MM.1S (cell line): ENCODE results near the gene ZBTB12.
A peak's percentile ranks its signal among the peaks of the same experiment; 100 is the strongest.

Experiments used
- DNase-seq: peaks from one replicate; pipeline ENCODE4 v3.0.0-alpha.2; 2015
- H2AFZ ChIP-seq: fragments of 300-600 bp; sonication (generic); 2 replicates; pipeline ENCODE4 v1.6.0; 2016; ENCODE audit warnings: antibody characterized with exemption, low read length
- H3F3A ChIP-seq: fragments of 300-600 bp; sonication (generic); 2 replicates; pipeline ENCODE4 v1.6.1; 2016; ENCODE audit warnings: mild to moderate bottlenecking, antibody characterized with exemption, low read length, moderate library complexity, mixed read lengths; ENCODE audit not compliant: insufficient read depth
- H3K27ac ChIP-seq: fragments of 300-600 bp; sonication (generic); 2 replicates; pipeline ENCODE4 v1.5.1; 2016; ENCODE audit warnings: mild to moderate bottlenecking, low read length
- H3K27me3 ChIP-seq: fragments of 300-600 bp; sonication (generic); replicated peaks from 2 replicates; pipeline ENCODE4 v1.6.0; 2016; ENCODE audit warnings: low read length; ENCODE audit not compliant: insufficient read depth
- H3K36me3 ChIP-seq: fragments of 300-600 bp; sonication (generic); replicated peaks from 2 replicates; pipeline ENCODE4 v1.6.1; 2016; ENCODE audit warnings: mild to moderate bottlenecking, low read length, mixed read lengths; ENCODE audit not compliant: insufficient read depth
- H3K4me1 ChIP-seq: fragments of 300-600 bp; sonication (generic); 2 replicates; pipeline ENCODE4 v1.6.1; 2016; ENCODE audit warnings: low read length, mixed read lengths
- H3K4me2 ChIP-seq: fragments of 300-600 bp; sonication (generic); 2 replicates; pipeline ENCODE4 v1.6.0; 2016; ENCODE audit warnings: low read depth, low read length
- H3K4me3 ChIP-seq: fragments of 300-600 bp; sonication (generic); 2 replicates; pipeline ENCODE4 v1.5.1; 2016; ENCODE audit warnings: low read length, mixed read lengths
- H3K79me2 ChIP-seq: fragments of 300-600 bp; sonication (generic); 2 replicates; pipeline ENCODE4 v1.6.1; 2016; ENCODE audit warnings: mixed run types, low read length, mixed read lengths
- H3K9ac ChIP-seq: fragments of 300-600 bp; sonication (generic); 2 replicates; pipeline ENCODE4 v1.6.1; 2016; ENCODE audit warnings: low read length, mixed read lengths
- H3K9me2 ChIP-seq: fragments of 300-600 bp; sonication (generic); replicated peaks from 2 replicates; pipeline ENCODE4 v1.6.1; 2016; ENCODE audit warnings: mild to moderate bottlenecking, low read length, mixed read lengths; ENCODE audit not compliant: insufficient read depth
- H3K9me3 ChIP-seq: fragments of 300-600 bp; sonication (generic); replicated peaks from 2 replicates; pipeline ENCODE4 v1.6.1; 2016; ENCODE audit warnings: mild to moderate bottlenecking, low read length, mixed read lengths; ENCODE audit not compliant: insufficient read depth
- H4K20me1 ChIP-seq: fragments of 300-600 bp; sonication (generic); 2 replicates; pipeline ENCODE4 v1.6.1; 2016; ENCODE audit warnings: mild to moderate bottlenecking, low read length, moderate library complexity, mixed read lengths; ENCODE audit not compliant: insufficient read depth
- EZH2 ChIP-seq: fragments of 300-600 bp; sonication (generic); optimal IDR thresholded peaks from 2 replicates; pipeline ENCODE3; 2017; ENCODE audit warnings: low read depth, mild to moderate bottlenecking, antibody characterized with exemption, low read length, mixed read lengths
- EZH2phosphoT487 ChIP-seq: fragments of 300-600 bp; sonication (generic); IDR thresholded peaks from 2 replicates; pipeline ENCODE4 v1.6.1; 2018; ENCODE audit warnings: antibody characterized with exemption, low read length
- TF ChIP-seq, protein P1 (sequence below): fragments of 300-600 bp; sonication (generic); IDR thresholded peaks from 2 replicates; pipeline ENCODE4 v1.5.1; 2016; ENCODE audit warnings: antibody characterized with exemption, low read length, mixed read lengths

The ZBTB12 gene

DNA sequence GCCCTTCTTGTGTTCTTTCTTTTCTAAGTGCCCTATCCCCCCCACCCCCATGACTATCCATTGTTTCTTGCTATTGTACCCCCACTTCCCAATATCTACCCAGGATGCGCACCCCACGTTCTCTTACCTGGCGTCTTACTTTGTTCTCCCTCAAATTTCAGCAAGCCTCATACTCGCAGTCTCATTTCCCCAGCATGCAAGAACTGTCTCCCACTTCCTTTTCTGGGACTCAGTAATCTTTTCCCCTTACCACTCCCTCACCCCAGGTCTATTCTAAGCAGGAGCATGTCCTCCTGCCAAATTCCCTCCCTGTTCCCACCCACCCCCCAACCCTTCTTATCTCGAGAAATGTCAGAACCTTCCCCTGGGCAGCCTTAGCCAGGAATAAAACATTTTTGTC is 2.7 kb downstream of the ZBTB12 start:
- Histone ChIP-seq H4K20me1 (no peaks in the 10 kb centered on the region), H3F3A (peaks cover 26% of the 10 kb centered on the region), H3K9me2 (no peaks in the 10 kb centered on the region), H3K4me3 (no peak overlapping the region), H3K9ac (no peak overlapping the region), H2AFZ (no peak overlapping the region), H3K9me3 (no peaks in the 10 kb centered on the region), H3K27ac (no peak overlapping the region), H3K36me3 (no peaks in the 10 kb centered on the region), H3K79me2 (peaks cover 22% of the 10 kb centered on the region), H3K4me1 (peaks cover 3% of the 10 kb centered on the region; the same call in 1 of the 2 replicates), H3K27me3 (no peaks in the 10 kb centered on the region), H3K4me2 (no peak overlapping the region)
- TF ChIP-seq EZH2 (no peak), EZH2phosphoT487 (no peak)
- TF ChIP-seq, protein P1, sequence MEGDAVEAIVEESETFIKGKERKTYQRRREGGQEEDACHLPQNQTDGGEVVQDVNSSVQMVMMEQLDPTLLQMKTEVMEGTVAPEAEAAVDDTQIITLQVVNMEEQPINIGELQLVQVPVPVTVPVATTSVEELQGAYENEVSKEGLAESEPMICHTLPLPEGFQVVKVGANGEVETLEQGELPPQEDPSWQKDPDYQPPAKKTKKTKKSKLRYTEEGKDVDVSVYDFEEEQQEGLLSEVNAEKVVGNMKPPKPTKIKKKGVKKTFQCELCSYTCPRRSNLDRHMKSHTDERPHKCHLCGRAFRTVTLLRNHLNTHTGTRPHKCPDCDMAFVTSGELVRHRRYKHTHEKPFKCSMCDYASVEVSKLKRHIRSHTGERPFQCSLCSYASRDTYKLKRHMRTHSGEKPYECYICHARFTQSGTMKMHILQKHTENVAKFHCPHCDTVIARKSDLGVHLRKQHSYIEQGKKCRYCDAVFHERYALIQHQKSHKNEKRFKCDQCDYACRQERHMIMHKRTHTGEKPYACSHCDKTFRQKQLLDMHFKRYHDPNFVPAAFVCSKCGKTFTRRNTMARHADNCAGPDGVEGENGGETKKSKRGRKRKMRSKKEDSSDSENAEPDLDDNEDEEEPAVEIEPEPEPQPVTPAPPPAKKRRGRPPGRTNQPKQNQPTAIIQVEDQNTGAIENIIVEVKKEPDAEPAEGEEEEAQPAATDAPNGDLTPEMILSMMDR = no peak
- no peak for DNase-seq

DNA sequence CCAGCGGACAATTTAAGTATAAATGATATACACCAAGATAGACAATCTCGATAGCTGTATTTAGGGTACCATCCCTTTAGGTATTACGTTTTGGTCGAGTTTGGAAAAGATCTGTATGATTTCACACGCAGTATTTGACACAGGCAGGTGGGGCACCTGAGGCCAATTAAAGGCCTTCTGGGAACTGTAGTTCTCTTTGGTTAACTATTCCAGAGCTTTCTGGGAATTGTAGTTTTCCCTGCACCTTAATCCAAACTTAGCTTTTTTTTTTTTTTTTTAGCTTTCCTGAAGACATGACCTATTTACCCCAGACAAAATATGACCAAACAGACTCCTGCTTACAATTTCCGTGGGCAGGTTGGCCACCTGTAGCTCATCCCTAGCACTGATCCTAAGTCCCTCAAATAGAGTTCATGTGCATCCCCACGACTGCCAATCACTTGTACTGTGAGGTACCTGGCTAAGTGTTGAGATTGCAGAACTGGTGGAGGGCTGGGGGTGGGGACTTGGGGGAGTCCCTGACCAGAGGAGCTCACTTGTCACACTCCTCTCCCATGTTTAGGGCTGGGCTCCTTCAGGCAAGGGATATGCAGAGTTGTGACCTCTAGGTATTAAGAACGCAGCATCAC is 3.4 kb downstream of the ZBTB12 start:
- Histone ChIP-seq H3K4me1 (peaks cover 3% of the 10 kb centered on the region; the same call in 1 of the 2 replicates), H3K36me3 (no peaks in the 10 kb centered on the region), H3K9me3 (no peaks in the 10 kb centered on the region), H3K4me2 (peak overlapping the region; percentile 86), H3K79me2 (peaks cover 22% of the 10 kb centered on the region), H3K9me2 (no peaks in the 10 kb centered on the region), H2AFZ (peak overlapping the region; percentile 96), H3F3A (peaks cover 26% of the 10 kb centered on the region), H3K4me3 (peak overlapping the region; percentile 95), H3K27ac (peak overlapping the region; percentile 77), H3K9ac (peak overlapping the region; percentile 85), H3K27me3 (no peaks in the 10 kb centered on the region), H4K20me1 (no peaks in the 10 kb centered on the region)
- TF ChIP-seq EZH2phosphoT487 = no peak
- TF ChIP-seq, protein P1 = 0 out of 2 replicates have a peak, but pooled peaks have one; percentile 19
- peak; percentile 77 for DNase-seq

DNA sequence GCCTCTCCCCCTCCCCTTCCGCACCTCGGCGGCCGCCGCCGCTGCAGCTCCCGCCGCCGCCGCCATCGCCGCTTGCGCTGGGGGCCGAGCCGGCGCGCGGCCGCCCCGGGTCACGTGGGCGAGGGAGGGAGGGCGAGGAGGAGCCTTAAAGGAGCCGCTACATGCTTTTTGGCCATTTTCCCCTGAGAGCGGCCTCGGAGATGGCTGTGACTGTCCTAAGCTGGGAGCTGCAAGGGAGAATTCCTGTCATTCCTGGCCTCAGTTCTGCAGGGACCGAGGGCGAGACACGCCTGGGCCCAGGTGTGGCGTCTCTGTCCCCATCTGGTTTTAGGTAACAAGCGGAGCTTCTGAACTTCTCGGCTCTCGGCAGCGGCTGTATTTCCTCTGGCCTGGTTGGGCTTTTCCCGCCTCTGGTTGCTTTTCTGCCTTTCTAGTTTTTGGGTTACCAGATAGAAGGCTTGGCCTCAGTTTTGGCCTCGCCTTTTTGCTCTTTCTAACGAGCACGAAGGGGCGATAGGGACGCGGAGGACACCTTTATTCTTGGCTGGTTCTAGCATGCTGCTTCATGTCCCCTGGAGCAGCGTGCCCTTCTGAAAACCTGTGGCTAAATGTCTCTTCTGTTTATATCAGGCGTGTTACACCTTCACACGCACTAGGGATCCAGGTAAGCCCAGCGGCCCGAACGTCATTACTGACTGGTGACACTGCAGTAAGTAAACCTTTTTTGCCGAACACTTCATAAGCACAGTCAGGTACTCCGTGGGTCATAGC is 4.1 kb downstream of the ZBTB12 start, which contains the start of gene EHMT2:
EHMT2 (minus strand) TSS at position 87 of the 771 bp plus-strand sequence; CDS start at position 66, 21 bp downstream.
- peak within 1 kb of the TSS; percentile 85 for H3K9ac ChIP-seq
- TF ChIP-seq EZH2phosphoT487 (no peak), EZH2 (no peak)
- TF ChIP-seq, protein P1 = no peak
- no peaks in the 10 kb centered on the region for H3K9me3 ChIP-seq
- H3K4me2 ChIP-seq = peak within 1 kb of the TSS; percentile 86
- H3K79me2 ChIP-seq = peaks cover 22% of the 10 kb centered on the region
- H3K27ac ChIP-seq = peak within 1 kb of the TSS; percentile 77
- H3K4me3 ChIP-seq = peak within 1 kb of the TSS; percentile 95
- H3K9me2 ChIP-seq = no peaks in the 10 kb centered on the region
- peak; percentile 85 for DNase-seq
- peak within 1 kb of the TSS; percentile 96 for H2AFZ ChIP-seq
- no peaks in the 10 kb centered on the region for H3K36me3 ChIP-seq
- H3F3A ChIP-seq = peaks cover 23% of the 10 kb centered on the region
- no peaks in the 10 kb centered on the region for H4K20me1 ChIP-seq
- H3K27me3 ChIP-seq = no peaks in the 10 kb centered on the region
- 0 out of 2 replicates have a peak, but pooled peaks cover 3% of the 10 kb centered on the region for H3K4me1 ChIP-seq
